GM18870 (cell line): ENCODE data around the gene POLR2J.
"Not testable (repeated sequence)": the region's sequence is repeated elsewhere in the genome, so short reads cannot be mapped to it uniquely, and the experiment has no call there.

Experiments
- ATAC-seq: cut with Tn5 transposase; IDR thresholded peaks from one replicate; pipeline ENCODE4 v1.9.1; 2021; ENCODE audit warnings: moderate library complexity; ENCODE audit not compliant: unreplicated experiment

POLR2J gene

DNA sequence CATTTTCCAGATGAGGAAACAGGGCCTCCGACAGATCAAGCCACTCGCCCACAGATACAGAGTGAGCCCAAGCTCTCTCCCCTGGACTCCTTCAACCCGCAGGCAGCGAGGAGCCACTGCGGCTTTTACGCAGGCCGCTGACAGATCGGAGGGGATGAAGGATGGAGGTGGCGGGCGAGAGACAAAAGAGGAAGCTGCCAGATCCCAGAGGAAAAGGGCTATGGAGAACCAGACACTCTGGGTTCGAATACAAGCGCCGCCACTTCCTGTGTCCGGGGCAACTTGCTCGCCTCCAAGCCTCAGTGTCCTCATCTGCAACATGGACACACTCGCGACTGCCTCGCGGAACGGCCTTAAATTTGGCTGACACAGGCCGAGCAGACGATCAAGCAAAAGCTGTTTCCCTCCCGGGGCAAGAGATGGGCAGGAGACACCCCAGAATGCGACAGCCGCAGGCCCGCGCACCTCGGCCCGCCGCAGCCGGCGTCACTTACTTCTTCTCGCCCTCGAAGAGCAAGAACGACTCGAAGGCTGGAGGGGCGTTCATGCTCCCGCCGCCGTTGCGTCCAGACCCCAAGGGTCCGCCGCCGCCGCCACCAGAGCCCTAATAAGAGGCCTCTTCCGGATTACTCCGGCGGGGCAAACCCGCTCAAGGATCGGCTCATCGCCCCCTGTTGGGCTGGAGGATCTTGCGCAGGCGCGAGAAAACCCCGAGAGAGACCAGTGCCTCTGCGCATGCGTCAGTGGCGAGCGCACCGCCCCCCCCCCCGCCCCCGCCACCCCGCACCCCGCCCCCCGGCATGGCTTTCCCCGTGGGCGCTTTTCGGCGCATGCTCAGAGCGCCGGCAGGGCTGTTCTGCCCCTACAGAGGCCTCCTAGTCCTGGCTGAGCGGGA lies at the start of gene POLR2J:
Gene POLR2J, minus strand, starts transcription at position 609 of the 895 bp plus-strand sequence. Its CDS starts 62 bp downstream, at position 547.
- peak; percentile 74 for ATAC-seq

DNA sequence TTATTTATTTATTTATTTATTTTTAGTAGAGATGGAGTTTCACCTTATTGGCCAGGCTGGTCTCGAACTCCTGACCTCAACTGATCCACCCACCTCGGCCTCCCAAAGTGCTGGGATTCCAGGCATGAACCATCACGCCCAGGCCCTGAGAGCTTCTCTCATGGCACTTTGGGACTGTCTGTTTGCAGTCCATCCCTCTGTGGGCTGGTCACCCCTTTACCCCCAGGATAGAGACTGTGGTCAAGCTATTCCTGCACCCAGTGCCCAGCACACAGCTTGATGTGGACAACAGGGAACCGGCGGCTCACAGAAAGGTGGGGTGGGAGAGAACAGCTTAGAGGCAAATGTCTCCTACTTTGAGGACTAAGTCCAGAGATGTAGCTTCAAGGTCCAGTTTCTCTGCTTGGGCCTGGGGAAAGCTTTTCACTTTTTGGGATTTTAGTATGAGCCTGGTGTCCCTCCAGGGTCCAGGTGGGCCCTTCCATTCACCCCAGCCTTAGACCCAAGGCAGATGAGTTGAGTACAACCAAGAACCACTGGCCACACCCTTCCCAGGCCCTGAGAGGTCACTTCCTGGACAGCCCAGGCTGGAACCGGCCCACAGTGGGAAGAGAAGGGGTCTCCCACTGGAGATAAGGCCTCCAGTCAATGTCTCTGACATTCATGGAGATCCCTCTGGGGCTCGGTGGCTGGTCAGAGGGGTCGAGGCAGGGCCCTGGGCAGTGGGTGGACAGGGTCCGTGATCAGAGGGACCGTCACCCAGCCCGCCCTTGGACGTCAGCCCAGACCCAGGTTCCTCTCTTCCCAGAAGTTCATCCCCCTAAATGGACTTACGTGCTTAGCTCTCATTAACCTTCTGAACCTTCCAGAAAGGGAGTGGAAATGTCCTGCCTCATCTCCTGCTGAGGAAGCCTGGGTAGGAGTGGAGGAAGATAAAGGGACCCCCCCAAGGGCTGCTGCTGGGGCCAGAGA lies 49.4 kb upstream of the POLR2J start:
- not testable (repeated sequence) for ATAC-seq

DNA sequence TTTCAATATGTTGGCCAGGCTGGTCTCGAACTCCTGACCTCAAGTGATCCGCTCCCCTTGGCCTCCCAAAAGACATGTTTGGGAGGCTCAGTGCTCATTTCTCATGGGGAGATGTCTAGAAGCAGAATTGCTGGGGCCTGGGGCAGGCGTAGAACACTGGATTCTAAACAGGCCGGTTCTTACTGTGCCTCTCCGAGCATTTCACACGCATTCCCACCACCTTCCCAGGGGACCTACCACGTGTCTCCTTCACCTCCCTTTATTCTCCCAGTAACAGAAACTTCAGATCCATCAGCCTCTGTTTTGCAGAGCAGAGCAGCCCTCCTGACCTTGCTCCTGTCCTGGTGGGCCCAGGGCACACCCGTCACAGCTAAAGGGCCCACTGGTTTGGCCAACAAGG lies 48.5 kb upstream of the POLR2J start:
- ATAC-seq, result not testable (repeated sequence)

DNA sequence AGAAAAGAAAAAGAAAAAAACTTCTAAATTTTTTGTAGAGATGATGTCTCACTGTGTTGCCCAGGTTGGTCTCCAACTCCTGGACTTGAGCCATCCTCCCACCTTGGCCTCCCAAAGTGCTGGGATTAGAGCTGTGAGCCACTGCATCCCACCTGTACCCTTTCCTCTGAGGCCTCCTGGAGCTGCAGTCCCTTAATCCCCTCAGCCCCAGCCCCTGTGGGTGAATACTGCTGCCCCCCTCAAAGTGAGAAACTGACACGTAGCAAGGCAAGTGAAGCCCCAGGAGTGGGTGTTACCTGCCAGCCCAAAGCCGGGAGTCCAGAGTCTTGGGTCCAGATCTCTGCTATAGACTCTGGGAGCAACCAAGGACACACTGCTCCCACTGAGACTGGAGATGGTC lies 46.1 kb upstream of the POLR2J start:
- not testable (repeated sequence) for ATAC-seq

DNA sequence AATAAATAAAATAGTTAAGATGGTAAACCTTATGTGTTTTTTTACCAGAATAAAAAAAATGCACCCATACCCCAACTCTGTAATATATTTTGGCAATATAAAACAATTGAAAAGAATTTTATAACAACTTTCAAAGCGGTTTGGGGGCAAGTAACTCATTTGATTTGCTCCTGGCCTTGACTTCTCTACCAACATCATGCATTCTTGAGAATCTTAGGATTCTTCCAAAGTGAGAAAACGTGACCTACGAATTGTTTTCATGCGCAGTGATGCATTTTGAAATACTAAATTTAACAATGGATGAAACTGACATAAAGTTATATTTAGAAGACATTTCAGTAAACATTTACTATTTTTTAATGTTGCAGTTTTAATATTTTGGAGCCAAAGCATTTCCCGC lies 42.1 kb upstream of the POLR2J start:
- not testable (repeated sequence) for ATAC-seq

DNA sequence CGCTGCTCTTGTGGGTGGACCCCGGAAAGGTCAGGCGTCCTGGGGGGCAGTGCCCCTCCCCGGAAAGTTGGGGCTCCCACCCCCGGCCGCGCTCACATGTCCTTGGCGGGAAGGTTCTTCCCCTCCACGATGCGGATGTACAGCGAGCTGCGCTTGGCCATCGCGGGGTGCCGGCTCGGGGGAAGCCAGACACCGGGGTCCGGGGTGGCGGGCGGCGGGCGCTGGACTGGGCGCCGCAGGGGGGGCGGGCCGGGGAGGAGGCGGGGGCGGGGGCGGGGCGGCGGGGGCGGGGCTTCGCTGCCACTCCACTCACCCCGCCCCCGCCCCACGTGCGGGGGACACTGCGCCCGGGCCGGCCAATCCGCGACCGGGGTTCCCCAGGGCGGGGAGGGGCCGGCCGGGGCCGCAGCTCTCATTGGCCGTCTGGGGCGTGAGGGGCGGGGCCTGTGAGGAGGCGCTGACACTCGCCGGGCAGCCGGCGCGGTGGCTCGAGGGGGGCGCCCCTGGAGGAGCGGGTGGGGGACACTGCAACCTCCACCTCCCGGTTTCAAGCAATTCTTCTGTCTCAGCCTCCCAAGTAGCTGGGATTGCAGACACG lies 38.9 kb upstream of the POLR2J start, which contains the start of gene RASA4B:
Gene RASA4B, minus strand, starts transcription at position 228 of the 598 bp plus-strand sequence. Its CDS starts 67 bp downstream, at position 161.
- not testable (repeated sequence) for ATAC-seq

DNA sequence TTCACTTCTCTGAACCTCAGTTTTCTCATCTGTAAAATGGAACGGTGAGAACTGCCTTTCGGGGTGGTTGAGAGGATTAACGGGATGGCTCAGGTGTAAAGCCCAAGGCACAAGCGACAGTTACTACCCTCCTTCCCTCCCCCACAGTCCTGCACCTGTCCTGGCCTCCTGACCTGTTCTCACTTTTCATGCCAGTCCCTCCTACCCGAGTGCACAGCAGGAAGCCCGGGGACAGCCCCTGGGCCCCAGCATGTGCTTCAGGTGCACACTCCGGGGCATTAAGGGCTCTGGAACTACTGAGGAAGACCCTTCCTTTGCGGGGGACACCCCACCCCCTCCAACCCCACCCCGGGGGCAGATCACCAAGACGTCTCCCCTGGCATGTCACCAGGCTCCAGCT lies 38.2 kb upstream of the POLR2J start:
- ATAC-seq, result not testable (repeated sequence)

DNA sequence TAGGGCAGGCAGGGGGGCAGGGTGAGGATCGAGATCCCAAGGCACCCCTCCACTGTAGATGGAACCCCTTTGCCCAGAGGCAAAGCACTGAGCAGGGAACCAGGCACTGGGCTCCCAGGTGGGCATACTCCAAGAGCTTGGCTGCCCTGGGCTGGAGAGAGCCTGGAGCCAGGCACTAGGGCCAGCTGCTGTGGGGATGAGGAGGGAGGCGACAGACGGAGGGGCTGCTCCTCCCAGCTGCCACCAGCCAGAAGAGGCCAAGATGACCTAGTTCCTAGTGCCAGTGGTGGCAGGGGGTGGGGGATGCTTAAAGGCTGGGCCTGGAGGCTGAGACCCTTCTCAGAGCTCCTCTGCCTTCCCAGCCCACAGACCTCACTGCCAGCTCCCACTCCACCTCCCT lies 37.2 kb upstream of the POLR2J start:
- peak; percentile 0 for ATAC-seq

DNA sequence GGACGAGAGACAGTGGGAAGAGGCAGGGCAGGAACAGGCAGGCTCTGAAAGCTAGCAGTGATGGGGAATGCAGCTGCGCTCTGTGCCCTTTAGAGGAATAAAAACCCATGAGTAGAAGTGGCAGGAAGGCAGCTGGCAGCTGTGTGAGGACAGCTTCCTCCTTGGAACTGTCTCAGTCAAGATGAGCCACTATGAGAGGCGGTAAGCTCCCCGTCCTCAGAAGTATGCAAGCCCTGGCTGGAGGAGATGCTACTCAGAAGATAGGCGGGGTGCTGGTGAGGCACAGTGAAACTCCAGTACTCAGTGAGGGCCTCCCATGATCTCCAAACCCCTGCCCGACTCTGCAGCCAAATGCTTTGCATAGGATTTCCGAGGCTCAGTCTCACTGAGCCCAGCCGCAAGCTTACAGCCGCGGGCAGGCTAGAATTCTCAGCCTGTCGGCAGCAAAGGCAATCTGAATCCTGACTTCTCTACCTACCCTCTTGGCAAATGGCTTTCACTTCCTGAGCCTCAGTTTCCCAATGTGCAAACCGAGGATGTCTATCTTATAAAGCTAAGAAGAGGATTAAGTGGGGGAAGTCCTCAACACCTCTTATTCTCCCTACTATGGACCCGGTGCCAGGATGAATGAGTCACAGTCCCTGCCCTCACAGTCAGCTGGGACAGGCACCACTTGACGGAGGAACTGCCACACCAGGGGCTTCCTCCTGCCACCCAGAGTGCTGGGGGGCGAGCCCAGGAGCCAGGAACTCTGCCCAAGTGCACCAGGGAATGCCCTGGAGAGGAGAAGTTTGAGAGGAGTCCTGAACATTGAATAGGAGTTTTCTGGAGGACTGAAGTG lies 36.4 kb upstream of the POLR2J start:
- peak; percentile 71 for ATAC-seq

DNA sequence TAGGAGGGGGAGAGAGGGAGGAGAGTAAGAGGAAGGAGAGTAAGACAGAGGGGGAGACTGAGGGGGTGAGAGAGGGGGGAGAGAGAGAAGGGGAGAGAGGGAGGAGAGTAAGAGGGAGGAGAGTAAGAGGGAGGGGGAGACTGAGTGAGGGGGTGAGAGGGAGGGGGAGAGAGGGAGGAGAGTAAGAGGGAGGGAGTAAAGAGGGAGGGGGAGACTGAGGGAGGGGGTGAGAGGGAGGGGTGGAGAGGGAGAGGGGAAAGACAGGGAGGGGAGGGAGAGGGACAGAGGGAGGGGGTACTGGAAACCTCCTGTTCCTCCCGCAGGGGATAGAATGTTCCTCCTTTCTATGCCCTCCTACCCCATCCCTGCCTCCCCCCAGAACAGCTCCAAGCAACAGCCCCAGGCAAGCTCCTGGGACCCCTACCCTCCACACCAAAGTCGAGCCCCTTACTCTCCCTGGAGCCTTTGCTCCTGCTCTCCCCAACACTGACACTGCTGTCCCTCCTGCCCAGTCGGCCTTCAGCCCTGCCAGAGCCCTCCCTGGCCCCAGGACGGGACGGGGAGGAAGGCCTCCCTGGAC lies 34.0 kb upstream of the POLR2J start:
- not testable (repeated sequence) for ATAC-seq

DNA sequence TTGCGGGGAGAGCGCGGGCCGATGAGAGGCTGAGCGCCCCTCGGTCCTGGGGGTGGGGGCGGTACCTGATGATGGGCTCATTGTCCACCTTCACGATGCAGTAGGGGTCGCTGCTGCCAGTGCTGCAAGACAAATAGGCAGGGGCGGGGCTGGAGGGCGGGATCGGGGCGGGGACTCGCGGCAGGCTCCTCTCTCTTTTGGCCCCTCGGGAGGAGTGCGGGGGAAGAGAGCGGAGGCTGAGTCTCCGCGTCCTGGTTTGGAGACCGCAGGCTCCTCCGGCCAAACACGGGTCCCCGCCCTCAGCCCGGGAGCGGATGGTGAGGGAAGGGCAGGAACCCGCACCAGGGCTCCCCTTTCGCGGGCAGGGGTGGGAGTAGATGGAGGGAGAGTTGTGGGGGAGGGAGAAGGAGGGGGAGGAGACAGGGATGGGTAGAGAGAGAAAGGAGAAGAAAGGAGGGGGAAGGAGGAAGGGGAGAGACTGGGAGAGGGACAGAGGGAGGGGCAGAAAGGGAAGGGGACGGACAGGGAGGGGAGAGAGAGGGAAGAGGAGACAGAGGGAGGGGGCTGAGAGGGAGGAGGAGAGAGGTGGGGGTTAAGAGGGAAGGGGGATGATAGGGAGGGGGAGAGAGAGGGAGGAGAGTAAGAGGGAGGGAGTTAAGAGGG lies 33.3 kb upstream of the POLR2J start:
- not testable (repeated sequence) for ATAC-seq

DNA sequence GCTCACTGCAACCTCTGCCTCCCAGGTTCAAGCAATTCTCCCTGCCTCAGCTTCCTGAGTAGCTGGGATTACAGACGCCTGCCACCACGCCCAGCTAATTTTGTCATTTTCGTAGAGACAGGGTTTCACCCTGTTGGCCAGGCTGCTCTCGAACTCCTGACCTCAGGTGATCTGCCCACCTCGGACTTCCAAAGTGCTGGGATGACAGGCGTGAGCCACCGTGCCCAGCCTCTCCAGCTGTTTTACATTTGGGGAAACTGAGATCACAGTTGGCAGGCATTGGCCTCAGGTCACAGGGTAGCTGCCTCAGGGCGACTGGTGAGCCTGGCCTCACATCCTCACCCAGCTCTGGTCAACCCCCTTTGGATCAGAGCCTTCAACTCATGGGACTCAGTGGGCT lies 31.9 kb upstream of the POLR2J start:
- not testable (repeated sequence) for ATAC-seq

DNA sequence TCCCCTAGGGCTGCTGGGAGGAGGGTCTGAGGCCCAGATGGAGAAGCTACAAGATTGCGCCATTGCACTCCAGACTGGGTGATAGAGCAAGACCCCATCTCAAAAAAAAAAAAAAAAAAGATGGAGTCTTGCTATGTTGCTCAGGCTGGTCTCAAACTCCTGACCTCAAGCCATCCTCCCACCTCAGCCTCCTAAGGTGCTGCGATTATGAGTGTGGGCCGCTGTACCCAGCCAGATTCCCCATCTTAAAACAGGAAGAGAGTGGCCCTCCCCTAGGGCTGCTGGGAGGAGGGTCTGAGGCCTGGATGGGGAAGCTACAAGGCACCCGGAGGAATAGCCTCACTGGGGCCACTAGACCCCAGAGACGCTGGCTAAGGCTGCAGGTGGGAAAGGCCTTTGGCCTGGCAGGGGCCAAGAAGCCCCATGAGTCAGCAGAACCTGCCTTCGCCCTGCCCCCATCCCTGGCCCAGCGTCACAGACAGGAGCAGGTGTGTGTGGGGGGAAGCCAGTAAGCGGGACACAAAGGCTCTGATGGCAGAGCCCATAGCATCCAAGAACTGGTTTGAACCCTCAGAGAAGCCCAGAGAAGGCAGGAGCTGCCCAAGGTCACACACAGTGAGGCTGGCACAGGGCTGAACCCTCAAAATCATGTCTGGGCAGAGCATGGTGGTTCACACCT lies 28.8 kb upstream of the POLR2J start:
- ATAC-seq, result not testable (repeated sequence)

DNA sequence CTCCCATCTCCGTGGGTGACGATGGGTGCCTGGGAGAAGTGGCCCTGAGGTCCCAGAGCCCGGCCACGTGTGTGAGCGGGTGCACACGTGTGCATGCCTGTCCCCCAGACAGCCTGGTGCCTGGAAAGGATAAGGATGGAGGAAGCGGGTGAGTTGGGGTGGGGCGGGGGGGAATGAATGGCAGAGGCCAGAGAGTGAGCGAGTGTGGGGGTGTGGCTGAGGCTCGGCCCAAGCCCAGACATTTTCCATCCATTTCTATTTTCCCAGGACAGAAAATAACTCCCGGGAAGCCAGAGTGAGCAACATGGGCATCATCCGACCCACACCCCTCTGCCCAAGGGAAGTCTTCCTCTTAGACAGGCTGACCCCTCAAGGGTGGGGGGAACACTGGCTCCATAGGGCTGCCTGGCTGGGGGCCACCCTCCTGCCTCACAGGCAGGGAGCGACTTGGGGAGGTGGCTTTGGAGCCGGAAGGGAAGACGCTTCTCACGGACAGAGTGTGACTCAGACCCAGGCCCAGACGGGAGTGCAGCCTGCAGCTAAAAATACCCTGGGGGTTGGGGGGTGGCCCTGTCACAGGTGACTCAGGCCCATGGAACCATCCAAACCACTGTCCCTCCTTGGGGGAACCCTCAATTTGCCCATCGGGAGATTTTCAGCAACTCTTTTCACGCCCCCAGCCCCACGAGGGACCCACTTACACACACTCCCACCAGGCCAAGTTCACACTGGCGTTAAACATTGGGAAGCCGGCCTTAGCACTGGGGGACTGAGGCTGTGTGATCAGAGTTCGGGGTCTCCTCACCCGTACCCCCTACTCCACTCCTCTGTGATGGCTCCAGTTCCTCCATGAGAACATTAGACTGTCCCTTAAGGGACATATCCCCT lies 26.8 kb upstream of the POLR2J start:
- ATAC-seq, result not testable (repeated sequence)

DNA sequence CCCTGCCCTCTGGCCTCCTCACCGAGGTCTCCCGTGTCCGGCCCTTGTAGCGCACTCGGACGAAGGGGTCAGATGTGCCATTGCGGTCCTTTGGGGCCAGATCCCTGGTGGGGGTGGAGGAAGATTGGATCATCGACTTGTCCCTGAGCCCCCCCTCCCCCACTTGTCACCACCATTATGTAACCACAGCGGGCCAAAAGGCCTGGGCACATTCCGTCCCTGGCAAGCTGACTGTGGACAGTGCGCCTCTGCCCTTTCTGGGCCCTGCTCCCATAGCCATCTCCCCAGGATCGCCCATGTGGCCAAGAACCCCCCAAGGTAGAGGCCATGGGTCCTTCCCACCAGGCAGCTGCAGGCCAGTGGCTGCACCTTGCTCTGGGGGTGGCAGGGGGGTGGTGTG lies 24.4 kb upstream of the POLR2J start:
- not testable (repeated sequence) for ATAC-seq

DNA sequence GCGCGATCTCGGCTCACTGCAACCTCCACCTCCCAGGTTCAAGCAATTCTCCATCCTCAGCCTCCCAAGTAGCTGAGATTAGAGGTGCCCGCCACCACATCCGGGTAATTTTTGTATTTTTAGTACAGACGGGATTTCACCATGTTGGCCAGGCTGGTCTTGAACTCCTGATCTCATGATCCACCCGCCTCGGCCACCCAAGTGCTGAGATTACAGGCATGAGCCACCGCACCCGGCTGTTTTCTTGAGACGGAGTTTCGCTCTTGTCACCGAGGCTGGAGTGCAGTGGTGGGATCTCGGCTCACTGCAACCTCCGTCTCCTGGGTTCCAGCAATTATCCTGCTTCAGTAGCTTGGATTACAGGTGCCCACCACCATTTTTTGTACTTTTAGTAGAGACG lies 19.6 kb upstream of the POLR2J start:
- not testable (repeated sequence) for ATAC-seq

DNA sequence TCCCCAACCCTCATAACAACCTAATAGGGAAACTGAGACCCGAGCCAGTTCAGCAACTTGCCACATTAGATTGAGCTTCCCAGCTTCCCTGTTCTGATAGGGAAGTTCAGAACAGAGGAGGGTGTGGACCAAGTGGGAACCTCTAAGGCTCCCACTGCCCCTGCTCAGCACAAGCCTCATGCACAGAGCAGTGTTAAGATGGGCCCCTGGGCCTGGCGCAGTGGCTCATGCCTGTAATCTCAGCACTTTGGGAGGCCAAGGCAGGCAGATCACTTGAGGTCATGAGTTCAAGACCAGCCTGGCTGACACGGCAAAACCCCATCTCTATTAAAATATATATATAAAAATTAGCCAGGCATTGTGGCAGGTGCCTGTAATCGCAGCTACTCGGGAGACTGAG lies 18.6 kb upstream of the POLR2J start:
- ATAC-seq, result not testable (repeated sequence)
